Effector CD8-positive, alpha-beta T cell (primary cell): ENCODE data around the gene ADGRA3.

Source experiments
- DNase-seq: peaks from one replicate; lab custom pipeline; 2025; lab: John Stamatoyannopoulos, UW

The ADGRA3 gene

DNA sequence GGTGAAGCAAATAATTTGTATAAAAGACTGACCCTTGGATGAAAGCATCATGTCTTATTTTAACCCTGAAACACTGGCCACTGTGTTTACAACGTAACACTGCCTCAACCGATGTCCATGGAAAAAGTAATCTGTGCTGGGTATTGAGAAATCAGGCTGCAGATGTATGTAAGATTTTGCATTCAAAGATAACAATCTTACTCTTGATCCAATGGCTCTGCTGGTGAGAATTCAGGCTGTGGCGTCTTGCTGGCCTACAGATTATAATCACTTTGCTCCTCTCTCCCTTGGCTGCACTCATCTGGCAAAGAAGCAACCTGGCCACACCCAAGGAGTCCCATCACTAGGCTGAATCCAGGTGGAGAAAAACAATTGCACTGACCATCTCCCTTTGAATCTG, 7.5 kb downstream of the ADGRA3 start:
- DNase-seq, result no peak

DNA sequence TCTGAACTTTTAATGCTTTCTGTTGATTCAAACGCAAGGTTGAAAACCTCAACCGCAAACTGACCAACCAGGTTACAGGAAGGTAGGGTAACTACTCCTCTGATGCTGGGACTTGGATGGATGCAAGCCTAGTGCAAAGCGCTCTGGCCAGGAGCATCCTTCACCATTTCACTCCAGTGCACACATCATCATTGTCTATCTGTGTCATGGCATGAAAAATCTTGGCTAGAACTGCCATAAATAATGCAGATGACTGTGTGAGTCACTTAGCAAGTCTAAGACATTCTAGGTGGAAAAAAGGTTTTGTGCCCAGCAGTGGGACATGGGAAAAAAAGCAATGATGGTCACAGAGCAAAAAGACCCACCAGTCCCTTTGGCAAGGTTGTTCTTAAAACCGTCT, 10.9 kb downstream of the ADGRA3 start:
- DNase-seq, result no peak

DNA sequence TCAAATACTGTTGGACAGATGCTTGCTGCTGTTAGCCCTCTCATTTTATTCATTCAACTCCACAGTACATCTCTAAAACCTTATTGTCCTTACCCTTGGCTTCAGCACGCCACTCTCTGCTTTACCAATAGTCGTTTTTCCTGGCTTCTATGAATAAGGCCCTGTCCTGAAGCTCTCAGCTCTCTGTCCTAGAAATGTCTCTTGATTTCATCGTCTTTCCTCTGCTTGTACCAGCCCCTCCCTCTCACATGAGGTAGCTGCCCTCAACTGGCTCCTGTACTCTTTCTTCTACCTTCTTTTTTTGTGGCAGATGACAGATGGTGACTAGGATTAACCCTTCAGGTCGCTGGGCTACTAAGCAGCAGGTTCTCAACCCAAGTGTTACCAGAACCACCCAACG, 11.4 kb downstream of the ADGRA3 start:
- no peak for DNase-seq

DNA sequence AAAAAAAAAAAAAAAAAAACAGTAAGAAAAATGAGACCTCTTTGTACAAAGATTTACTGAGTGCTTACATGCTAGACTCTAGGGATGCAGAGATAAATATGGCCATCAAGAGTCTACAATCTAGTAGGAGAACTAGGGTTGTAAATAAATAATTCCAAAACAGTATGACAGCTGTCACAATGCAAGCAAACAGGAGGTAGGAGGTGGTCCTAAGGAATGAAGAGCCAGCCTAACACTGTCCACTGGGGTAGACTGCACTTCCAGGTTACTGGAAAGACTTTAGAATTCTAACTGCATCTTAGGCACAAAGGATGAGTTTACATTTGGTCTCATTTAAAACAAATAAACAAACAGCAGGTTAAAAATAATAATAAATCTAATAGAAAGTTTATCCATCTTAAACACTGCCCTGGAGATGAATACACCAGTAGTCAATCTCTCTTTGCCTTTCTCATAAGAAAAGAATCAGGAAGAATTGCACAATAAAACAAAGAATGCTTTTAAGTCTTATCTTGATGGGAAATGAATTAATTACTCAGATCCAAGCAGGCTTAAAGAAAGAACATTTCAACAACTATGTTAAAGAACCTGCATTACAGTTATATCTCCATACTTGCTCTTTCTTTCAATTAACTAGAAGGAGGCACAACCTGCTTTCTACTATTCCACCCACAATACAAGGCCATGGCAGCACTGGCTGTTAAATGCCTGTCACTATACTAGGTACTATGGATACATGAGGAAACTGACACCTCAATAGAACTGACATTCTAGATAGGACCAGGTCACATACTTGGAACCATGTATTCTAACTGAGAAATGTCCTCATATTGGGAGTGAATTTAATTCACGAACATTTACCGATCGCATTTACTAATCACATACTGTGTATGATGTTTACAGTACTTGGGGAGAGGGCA, 12.7 kb downstream of the ADGRA3 start:
- DNase-seq, result no peak

DNA sequence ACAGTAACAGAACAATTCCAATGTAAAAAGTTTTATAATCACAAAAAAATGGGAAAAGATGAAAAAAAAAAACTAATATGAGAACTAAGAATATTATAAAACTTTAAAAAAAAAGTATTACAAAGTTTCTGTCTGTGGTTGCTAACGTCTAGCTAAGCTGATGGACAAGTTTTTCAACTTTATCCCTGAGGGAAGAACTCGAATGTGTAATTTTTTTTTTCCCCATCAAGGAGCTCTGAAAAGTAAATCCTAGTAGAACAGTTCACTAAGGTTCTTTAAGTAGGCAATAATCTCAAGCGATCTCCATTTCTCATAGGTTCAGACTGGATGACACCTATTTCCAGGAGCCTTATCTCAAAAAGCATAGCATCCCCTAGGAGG, 14.2 kb downstream of the ADGRA3 start:
- no peak for DNase-seq

DNA sequence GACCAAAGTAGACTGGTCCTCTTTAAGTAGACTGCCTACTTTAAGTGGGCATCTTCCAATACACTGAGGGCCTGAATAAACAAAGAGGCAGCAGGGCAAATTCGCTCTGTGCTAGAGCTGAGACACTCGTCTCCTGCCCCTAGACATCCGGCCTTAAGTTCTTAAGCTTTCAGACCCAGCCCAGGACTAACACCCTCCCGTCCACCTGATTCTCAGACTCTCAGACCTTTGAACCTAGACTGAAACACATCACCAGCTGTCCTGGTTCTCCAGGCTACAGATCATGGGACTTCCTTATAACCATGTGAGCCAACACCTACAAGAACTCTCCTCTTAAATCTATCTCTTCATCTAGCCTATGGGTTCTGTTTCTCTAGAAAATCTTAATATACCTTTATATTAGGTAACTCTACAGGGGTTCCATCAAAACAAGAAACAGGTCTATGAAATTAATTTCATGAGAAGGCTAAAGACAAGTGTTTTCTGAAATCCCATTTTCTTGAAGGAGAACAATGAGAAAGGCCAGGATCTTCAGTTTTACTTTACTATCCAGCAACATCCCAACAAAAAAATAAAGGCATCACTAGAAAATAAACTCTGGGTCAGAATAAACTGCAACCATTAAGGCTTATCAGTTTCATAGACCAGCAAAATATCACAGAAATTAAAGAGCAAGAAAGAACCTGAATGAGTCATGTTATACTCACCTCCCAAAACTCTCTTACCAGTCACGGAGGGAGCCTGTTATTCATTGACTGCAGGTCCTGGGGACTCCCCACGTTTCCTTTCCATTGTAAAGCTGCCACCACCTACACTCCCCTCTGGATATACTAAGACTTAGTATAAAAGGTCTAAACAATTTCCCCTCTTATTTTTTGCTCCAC, 14.8 kb downstream of the ADGRA3 start:
- no peak for DNase-seq

DNA sequence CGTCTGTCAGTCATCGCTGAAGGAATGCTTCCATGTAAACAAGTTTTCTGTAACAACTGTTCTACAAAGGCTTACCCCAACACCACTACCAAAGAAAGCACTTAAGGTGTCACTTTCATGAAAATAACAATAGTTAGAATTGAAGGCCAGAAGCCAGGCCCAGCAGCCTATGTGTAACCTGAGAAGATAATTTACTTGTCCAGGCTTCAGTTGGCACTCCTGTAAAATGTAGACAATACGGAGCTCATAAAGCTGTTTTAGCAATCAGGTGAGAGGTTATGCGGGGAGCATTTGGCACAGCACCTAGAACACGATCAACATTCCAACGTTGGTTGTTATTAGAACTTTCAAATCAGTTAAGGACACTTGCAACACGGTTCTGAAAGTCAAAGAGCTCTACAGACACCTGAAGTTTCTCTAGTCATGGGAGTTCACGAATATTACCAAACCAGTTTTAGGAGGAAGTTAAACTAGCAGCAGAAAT, 15.7 kb downstream of the ADGRA3 start:
- DNase-seq, result no peak

DNA sequence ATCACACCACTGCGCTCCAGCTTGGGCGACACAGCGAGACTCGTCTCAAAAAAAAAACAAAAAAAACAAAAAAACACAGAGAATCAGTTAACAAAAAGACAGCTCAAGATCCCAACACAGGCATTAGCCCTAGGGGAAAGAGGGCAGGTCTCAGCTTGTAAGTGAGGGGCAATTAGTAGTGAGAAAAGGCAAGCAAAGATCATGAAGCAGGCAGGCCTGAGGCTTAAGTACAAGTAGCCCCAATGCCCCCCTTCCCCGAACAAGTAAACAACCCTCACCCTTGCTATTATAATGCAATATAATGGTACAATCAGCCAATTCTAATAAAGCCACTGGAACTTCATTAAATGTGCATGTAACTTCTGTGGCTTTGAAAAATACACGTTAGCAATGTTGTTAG, 17.0 kb downstream of the ADGRA3 start:
- DNase-seq, result no peak

DNA sequence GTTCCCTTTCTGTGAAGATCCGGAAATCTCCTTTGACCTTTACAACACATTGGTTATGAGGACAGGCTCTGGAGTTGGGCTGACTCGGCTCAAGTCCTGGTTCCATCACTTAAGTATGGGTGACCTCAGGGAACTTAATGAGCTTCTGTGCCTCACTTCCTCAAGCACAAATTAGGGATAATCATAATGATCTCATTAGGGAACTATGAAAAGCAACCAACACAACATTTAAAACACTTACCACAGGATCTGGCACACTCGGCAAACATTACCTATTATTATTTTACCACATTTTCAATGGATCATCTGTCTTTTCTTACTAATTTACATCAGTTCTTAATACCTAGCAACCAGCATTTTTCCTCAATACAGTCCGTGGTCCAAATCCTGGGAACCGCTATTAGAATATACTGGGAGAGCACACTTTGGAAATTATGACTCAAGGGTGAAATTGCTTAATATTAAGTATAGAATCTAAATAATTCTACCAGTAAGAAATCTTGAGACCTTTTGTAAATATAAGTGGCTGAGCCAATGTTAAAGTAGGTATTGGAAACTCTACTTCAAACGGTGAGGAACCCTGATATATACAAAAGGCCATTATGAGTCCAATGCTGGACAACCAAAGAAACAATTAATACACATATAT, 19.6 kb downstream of the ADGRA3 start:
- no peak for DNase-seq

DNA sequence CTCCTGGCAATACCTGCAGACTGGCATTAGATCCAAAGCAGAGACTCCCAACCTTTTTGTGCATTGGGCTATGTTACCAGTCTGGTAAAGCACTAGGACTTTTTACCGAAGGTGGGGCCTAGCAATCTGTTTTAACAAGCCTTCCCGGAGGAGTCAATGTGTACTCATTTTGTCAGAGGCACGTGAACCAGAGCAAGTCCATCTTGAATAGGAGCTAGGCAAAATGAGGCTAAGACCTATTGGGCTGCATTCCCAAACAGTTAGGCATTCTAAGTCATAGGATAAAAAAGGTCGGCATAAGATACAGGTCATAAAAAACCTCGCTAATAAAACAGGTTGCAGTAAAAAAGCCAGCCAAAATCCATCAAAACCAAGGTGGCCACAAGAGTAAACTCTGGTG, 22.3 kb downstream of the ADGRA3 start:
- no peak for DNase-seq

DNA sequence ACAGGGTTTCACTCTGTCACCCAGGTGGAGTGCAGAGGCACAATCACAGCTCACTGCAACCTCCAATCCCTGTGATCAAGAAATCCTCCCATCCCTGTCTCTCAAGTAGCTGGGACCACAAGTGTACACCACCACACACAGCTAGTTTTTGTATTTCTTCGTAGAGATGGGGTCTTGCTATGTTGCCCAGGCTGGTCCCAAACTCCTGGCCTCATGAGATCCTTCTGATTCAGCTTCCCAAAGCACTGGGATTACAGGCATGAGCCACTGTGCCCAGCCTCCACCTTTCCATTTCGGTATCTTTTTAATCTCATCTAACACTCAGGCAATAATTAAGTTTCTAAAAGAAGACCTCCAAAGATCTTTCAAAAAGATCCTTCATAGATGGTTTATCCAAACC, 22.9 kb downstream of the ADGRA3 start:
- DNase-seq, result no peak

DNA sequence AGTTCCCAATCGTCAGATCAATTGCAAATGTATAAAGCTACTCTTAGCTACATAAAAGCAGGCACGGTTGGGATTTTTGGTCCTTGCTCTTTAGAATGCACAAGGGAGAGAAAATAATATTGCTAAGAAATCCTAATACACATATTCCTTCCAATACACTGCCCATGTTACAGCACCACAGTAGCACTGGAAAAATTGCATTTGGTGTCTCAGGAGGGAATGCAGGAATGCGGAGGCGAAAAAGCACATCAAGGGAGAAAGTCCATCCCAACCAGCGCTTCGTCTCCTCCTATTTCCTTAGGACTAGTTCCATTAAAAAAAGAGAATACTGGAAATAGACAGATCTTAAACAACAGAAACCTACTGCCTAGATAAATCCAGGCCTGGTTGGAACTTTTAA, 23.9 kb downstream of the ADGRA3 start:
- no peak for DNase-seq

DNA sequence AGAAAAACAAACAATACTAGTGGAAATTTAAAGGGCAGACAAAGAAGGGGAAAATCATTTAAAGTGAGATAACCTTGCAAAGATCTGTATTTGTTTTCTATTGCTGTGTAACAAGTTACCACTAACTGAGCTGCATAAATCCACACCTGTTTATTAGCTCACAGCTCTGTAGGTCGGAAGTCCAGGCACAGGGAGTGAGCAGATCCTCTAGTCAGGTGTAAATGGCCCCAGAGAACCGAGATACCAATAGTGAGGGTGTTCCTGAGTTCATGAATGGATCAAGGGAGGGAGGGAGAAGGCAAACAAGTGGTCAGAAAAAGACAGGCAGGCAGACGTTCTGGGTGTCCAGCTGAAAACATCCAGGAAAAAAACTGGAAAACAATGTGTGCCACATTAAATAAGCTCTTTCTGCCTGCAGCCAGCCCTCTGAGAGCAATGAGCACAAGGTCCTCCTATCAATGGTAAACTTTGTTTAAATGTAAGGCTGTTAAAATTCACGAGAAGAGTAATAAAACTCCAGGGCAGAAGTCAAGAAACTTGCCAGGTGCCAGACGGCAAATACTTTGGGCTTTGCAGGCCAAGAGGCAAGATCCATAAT, 25.0 kb downstream of the ADGRA3 start:
- DNase-seq, result no peak

DNA sequence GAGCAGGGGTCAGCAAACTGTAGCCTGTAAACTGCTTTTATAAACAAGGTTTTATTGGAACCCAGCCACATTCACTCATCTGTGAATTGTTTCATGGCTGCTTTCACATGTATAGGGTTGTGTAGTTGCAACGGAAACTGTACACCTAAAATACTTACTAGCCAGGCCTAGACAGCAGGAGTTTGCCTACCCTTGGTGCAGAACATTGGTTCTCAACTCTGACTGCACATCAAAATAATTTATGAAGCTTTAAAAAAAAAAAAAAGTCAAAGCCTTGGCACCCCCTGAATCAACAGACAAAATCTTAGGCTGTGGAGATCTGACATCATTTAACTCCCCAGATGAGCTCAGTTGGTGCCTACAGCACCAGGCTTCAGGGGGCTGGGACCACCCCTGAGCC, 27.8 kb downstream of the ADGRA3 start:
- no peak for DNase-seq

DNA sequence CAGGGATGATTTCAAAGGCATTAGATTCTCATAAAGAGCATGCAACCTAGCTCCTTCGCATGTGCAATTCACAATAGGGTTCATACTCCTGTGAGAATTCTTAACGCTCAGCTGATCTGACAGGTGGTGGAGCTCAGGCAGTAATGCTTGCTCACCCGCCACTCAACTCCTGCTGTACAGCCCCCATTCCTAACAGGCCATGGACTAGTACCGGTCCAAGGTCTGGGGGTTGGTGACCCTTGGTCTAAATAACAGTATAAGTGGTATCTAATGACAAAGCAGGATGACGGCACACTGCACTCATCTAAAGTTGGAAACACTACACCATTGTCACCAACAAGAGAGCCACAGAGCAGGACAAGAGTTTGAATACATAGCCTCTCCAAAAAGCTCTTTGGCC, 28.5 kb downstream of the ADGRA3 start:
- no peak for DNase-seq

DNA sequence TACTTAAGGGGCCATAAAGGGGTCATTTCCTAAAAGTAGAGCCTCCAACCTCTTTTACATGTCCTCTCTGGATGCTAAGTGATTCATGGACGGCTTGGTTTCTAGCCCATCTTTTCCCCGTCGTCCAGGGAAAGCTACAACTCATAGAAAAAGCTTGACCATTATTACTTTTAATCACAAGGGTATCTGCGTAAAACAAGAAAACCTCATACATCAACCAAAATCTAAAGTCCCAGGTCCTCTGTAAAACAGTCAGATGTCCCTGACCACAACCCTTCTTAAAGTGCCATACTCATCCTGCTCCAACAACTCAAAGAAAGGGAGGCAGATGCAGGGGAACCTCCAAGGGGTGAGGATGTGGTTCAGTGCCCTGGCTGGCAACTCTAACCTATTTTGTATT, 29.6 kb downstream of the ADGRA3 start:
- no peak for DNase-seq

DNA sequence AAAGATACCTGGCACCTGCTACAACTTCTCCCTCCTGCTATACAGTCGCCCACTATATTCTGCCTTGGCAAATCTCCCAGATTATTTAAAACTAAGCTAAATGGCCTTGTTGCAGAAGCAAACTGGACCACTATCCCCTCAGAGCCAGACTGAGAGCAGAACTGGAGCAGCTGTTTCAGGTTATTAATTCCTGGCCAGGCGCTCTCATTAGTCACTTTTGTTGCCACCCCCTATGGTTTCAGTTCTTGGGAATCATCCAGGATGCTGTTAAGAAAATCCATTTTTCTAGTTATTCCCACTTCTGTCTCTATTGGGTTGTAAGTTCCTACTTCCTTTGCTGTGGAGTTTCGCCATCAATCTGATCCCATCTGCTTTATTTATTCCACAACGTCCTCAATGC, 30.1 kb downstream of the ADGRA3 start:
- DNase-seq, result no peak

DNA sequence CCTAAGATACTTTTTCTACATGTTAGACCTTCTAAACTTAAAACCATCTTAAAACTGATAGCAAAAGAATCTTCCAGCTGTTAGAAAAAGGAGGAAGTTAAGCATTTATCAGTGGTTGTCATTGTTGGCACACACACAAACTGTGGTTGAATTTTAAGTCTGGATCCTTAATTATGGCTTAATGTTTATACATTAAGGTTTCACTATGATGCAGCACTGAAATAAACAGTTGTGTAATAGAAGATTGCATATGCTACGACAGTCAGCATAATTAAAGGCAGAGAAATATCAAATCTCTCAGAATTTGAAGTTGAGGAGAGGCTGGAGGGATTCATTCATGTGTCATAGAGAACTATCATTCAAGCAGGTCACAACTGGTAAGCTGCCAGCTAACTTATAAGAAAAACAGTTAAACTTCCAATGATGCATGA, 32.3 kb downstream of the ADGRA3 start:
- DNase-seq, result no peak

DNA sequence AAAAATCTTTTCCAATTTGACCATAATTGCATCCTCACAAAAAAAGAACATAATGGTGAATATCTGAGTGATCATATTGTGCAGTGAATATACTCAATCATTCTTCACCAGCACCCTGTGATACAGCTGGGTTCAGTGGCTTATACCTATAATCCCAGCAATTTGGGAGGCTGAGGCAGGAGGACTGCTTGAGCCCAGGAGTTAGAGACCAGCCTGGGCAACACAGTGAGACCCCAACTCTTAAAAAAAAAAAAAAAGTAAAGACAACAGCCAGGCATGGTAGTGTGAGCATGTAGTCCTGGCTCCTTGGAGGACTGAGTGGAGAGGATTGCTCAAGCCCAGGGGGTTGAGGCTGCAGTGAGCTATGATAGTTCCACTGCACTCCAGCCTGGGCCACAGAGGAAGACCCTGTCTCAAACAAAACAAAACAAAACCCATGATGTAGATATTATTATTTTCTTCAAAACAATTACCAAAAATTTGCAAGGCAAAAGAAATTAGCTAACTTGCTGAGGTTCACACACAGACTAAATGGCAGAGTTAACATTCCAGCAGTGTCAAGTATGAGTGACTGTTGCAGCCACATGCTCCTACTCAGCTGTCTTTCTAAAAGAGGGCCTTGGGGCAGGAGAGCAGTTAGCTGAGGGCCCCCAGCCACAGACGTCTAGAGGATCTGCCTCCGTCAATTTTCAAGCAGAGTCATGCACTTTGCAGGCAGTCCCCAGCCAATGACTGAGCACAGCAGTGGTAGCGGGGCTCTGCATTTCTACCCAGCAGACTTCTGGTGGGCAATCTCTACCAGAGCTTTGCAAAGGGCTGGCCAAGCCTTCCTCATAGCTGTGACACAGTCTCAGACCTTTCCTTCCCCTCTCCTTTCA, 33.4 kb downstream of the ADGRA3 start:
- no peak for DNase-seq

DNA sequence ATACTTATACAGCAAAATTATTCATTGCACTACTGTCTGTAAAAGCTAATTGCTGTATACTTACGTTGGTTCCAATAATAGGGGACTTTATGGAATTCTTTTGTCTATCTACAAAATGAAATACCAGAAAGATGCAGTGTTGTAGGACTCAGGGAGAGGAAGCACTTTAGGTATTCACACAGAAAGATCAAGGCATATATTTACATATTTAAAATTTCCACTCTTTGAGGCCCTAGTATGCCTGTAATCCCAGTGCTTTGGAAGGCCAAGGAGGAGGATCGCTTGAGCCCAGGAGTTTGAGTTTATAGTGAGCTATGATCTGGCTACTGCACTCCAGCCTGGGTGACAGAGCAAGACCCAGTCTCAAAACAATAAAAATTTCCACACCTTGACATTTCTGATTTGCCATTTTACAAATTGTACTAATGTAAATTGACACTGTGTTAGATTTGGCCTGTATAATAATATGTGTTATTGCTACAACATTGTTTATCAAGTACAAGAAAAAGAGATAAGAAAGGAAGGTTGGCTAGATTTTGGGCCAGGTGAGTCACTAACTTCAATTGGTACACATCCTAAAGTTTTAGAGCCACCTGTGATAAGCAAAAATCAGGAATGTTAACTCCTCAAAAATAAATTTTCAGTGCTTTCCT, 35.1 kb downstream of the ADGRA3 start:
- no peak for DNase-seq
